ENCODE measurements around the gene PLEKHA6.

PLEKHA6 gene

GRCh38 chr1:204357551-204358490 lies 1.9 kb downstream of the PLEKHA6 start:
- no peak overlapping the region for H3K4me3 ChIP-seq (ENCODE audit: low read length)
- no peak for DNase-seq (ENCODE audit: low read depth)
- TF ChIP-seq CTCF (conservative IDR thresholded peaks at IDR 0.05; ENCODE audit: low read length): no peak

- no peak for TF ChIP-seq CTCF (conservative IDR thresholded peaks at IDR 0.05; ENCODE audit: low read length)
- DNase-seq (ENCODE audit: low read depth): peak; percentile 17
- no peak overlapping the region for H3K4me3 ChIP-seq (ENCODE audit: low read length)
Observed at GRCh38 chr1:204356997-204357396, 2.7 kb downstream of the PLEKHA6 start.

GRCh38 chr1:204355913-204356312 lies 3.8 kb downstream of the PLEKHA6 start:
- DNase-seq (ENCODE audit: low read depth): no peak
- TF ChIP-seq CTCF (conservative IDR thresholded peaks at IDR 0.05; ENCODE audit: low read length): no peak
- no peak overlapping the region for H3K4me3 ChIP-seq (ENCODE audit: low read length)

GRCh38 chr1:204354579-204354978 lies 5.2 kb downstream of the PLEKHA6 start:
- TF ChIP-seq CTCF (conservative IDR thresholded peaks at IDR 0.05; ENCODE audit: low read length): no peak
- no peak for DNase-seq (ENCODE audit: low read depth)
- no peak overlapping the region for H3K4me3 ChIP-seq (ENCODE audit: low read length)

- no peak for TF ChIP-seq CTCF (conservative IDR thresholded peaks at IDR 0.05; ENCODE audit: low read length)
- no peak for DNase-seq (ENCODE audit: low read depth)
- no peak overlapping the region for H3K4me3 ChIP-seq (ENCODE audit: low read length)
Observed at GRCh38 chr1:204353213-204353910, 6.4 kb downstream of the PLEKHA6 start.

GRCh38 chr1:204350857-204351573 lies 8.7 kb downstream of the PLEKHA6 start:
- peak overlapping the region; percentile 26 for H3K4me3 ChIP-seq (ENCODE audit: low read length)
- no peak for TF ChIP-seq CTCF (conservative IDR thresholded peaks at IDR 0.05; ENCODE audit: low read length)
- peak; percentile 61 for DNase-seq (ENCODE audit: low read depth)

All from AG10803 (cell line).